Mesothelial cell of epicardium (in vitro differentiated cells): ENCODE data around the gene CNGB1. TPM values are rescaled to one million over a fixed set of nuclear protein-coding genes. Genes with fewer than 3 reads are reported as not detected.
A peak's percentile ranks its signal among the peaks of the same experiment; 100 is the strongest.

ENCODE experiments used
- DNase-seq, 2 experiments: peaks; one replicate each; pipeline ENCODE4 v3.0.0; 2021; ENCODE audit warnings: low spot score in 2 of 2; ENCODE audit not compliant: unreplicated experiment in 2 of 2
- H3K27ac Mint-ChIP-seq: 2 replicates; pipeline ENCODE4 v1.8.0; 2021; ENCODE audit warnings: mixed read lengths
- H3K27me3 Mint-ChIP-seq: 2 replicates; pipeline ENCODE4 v1.8.0; 2021; ENCODE audit warnings: low read depth, mixed read lengths
- H3K36me3 Mint-ChIP-seq: 2 replicates; pipeline ENCODE4 v1.8.0; 2021; ENCODE audit warnings: mixed read lengths
- H3K4me1 Mint-ChIP-seq: 2 replicates; pipeline ENCODE4 v1.8.0; 2021; ENCODE audit warnings: mixed read lengths
- H3K4me3 Mint-ChIP-seq: 2 replicates; pipeline ENCODE4 v1.8.0; 2021; ENCODE audit warnings: mild to moderate bottlenecking, moderate library complexity, mixed read lengths
- H3K9me3 Mint-ChIP-seq: 2 replicates; pipeline ENCODE4 v1.8.0; 2021; ENCODE audit warnings: mixed read lengths
- total RNA-seq: library from RNA; stranded (reverse); gene quantifications from 3 replicates; pipeline ENCODE4 v1.2.1, GENCODE V29; 2021
- TF ChIP-seq, protein P1 (sequence below): fragments of 200-600 bp; sonication (generic); IDR thresholded peaks from one replicate; pipeline ENCODE4 v1.5.0; 2021; ENCODE audit warnings: antibody characterized with exemption; ENCODE audit not compliant: unreplicated experiment

The CNGB1 gene
- total RNA-seq, 1 donor from 2014 or later: 0.07 TPM

DNA sequence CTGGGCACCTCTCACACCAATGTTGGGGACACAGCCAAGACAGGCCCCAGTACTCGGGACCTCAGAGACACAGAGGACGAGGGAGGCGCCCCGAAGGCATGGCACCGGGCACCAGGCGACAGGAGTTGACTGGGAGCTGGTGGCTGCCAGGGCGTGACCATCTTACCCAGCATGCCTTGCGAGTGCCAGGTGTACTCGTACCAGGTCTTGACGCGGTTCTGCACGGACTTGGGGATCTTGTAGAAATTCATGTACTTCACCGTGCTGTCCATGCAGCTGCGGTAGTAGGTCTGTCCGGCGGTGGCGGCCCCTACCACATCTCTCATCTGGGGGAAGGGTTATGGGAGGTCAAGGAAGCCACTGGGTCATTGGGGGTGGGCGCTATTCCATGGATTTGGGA is 67.3 kb downstream of the CNGB1 start:
- Mint-ChIP-seq H3K4me1 (no peaks in the 10 kb centered on the region), H3K27me3 (peaks cover 35% of the 10 kb centered on the region)

DNA sequence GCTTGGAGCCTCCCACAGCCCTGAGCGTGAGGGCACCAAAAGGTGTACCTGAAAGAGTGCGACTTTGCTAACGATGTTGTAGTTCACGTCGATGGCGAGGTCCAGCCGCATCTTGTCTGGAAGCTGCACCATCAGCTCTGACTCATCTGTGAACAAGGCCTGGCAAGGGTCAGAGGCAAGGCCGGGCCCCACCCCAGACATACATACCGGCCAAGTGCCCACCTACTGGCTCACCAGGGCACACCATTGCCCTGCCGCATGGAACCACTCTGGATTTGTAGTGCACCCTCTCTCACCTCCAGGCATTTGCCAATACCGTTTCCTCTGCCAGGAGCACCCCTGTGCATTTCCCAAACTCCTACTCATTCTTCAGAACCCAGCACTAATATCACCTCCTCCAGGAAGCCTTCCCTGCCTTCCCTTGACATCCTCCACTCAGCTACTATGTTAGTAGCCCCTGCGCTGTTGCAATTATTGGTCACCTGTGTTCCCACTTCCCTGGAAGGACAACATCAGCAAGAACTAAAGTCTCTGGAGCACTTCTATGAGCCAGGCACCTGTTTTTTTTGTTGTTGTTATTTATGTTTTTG is 69.4 kb downstream of the CNGB1 start:
- no peaks in the 10 kb centered on the region for H3K36me3 Mint-ChIP-seq

More for the DNA sequence above, 67.3 kb downstream of the CNGB1 start:
- Mint-ChIP-seq H3K9me3 (no peaks in the 10 kb centered on the region), H3K27ac (no peak overlapping the region), H3K4me3 (no peak overlapping the region), H3K36me3 (no peaks in the 10 kb centered on the region)
- TF ChIP-seq, protein P1, sequence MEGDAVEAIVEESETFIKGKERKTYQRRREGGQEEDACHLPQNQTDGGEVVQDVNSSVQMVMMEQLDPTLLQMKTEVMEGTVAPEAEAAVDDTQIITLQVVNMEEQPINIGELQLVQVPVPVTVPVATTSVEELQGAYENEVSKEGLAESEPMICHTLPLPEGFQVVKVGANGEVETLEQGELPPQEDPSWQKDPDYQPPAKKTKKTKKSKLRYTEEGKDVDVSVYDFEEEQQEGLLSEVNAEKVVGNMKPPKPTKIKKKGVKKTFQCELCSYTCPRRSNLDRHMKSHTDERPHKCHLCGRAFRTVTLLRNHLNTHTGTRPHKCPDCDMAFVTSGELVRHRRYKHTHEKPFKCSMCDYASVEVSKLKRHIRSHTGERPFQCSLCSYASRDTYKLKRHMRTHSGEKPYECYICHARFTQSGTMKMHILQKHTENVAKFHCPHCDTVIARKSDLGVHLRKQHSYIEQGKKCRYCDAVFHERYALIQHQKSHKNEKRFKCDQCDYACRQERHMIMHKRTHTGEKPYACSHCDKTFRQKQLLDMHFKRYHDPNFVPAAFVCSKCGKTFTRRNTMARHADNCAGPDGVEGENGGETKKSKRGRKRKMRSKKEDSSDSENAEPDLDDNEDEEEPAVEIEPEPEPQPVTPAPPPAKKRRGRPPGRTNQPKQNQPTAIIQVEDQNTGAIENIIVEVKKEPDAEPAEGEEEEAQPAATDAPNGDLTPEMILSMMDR: no peak
- no peak for DNase-seq

DNA sequence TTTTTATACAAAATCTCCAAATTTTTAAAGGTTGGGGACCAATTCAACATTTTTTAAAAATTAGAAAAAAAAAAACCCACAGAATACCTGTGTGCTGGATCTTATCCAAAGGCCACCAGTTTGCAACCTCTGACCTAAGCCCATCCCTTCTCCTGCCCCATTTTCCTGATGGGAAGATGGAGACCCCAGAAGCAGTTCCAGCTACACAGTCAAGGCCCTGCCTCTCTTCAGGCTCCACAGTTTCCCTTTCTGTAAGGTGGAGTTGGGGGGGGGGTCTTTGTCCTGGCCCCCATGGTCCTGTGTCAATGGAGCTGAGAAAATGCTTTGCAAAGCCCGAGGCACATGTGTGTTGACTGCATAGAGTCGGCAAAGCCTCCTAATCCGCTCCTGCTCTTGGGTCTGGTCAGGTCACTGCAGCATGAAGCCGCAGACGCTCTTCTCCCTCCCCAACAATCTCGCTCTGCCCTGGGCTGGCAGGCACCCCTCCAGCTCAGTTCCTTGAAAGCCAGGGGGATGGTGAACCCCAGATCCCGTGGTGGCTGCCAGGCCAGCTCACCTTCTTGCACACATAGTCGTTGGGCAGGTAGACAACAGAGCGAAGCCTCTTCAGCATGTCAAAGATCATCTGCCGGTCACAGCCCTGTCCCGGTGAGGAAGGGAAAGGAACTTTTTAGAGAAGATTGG is 70.0 kb downstream of the CNGB1 start:
- H3K36me3 Mint-ChIP-seq: no peaks in the 10 kb centered on the region
- no peaks in the 10 kb centered on the region for H3K9me3 Mint-ChIP-seq
- H3K27ac Mint-ChIP-seq: no peak overlapping the region
- H3K4me3 Mint-ChIP-seq: no peak overlapping the region
- TF ChIP-seq, protein P1: no peak
- no peaks in the 10 kb centered on the region for H3K4me1 Mint-ChIP-seq
- DNase-seq: no peak
- H3K27me3 Mint-ChIP-seq: peaks cover 29% of the 10 kb centered on the region

More for the DNA sequence above, 69.4 kb downstream of the CNGB1 start:
- no peaks in the 10 kb centered on the region for H3K4me1 Mint-ChIP-seq
- peaks cover 35% of the 10 kb centered on the region for H3K27me3 Mint-ChIP-seq
- no peak overlapping the region for H3K4me3 Mint-ChIP-seq
- H3K27ac Mint-ChIP-seq: no peak overlapping the region
- no peak for DNase-seq
- H3K9me3 Mint-ChIP-seq: no peaks in the 10 kb centered on the region
- TF ChIP-seq, protein P1: no peak

DNA sequence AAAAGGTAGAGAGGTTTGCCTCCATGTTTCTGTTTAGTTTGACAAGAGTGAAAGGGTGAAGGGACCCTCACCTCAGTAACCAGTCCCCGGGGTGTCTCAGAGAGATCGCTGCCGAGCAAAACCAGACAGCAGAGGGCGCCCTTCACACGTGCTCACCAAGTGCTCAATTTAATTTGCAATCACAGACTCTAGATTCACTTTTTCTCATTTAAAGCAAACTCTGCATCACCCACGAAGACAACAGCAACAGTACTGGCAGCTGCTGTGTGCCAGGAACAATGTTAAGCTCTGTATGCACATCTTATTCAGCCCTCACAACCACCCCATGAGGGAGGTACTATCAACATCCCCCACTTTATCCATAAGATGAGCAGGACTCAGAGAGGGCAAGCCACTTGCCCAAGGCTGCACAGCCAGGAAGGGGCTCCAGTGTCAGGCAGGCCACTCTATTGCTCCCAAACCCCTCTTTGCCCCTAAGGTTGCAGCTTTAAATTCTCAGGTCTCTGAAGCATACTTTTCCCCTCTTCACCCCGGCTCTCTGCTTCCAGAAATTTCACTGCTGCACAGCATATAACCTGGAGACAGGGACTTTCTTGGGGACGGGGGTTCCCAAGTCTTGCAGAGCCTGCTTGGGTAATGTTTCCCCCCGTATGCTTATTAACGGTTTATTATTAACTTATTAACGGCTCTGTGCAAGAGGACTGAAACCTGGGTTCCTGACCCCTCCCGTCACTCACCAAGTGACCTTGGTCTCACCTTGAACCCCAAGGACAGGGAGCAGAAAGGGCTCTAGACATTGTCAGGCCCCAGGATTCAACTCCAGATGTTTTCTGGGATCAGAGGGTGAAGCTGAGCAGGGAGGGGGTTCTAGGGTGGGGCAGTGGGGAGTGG is 70.9 kb downstream of the CNGB1 start:
- peak; percentile 65 to 85 for DNase-seq
- Mint-ChIP-seq H3K9me3 (no peaks in the 10 kb centered on the region), H3K27ac (no peak overlapping the region), H3K27me3 (peaks cover 21% of the 10 kb centered on the region), H3K36me3 (no peaks in the 10 kb centered on the region), H3K4me3 (no peak overlapping the region), H3K4me1 (no peaks in the 10 kb centered on the region)
- TF ChIP-seq, protein P1: peak; percentile 76

DNA sequence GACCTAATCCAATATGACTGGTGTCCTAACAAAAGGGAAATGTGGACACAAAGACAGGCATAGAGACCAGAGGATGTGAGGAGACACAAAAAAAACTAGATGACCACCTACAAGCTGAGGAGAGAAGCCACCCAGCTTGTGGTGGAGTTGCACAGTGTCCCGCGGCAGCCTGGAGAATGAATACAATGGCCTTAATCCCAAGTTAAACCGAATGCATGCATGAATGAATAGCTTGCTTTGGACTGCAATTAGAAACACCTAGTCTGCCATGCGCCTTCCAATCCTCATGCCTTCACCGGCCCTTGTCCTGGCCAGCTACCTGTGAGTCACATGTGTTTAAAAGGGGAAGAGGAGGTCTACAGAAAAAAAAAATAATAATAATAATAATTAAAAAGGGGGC is 72.0 kb downstream of the CNGB1 start:
- peaks cover 17% of the 10 kb centered on the region for H3K27me3 Mint-ChIP-seq

More for the DNA sequence above, 72.0 kb downstream of the CNGB1 start:
- no peak overlapping the region for H3K27ac Mint-ChIP-seq
- no peaks in the 10 kb centered on the region for H3K36me3 Mint-ChIP-seq
- H3K4me3 Mint-ChIP-seq: no peak overlapping the region
- DNase-seq: no peak
- peaks cover 2% of the 10 kb centered on the region for H3K9me3 Mint-ChIP-seq
- H3K4me1 Mint-ChIP-seq: peaks cover 1% of the 10 kb centered on the region
- TF ChIP-seq, protein P1: no peak
